GM19452 (cell line): Measurements from ENCODE around the gene SMAP2.

Source experiments
- ATAC-seq: cut with Tn5 transposase; IDR thresholded peaks from one replicate; pipeline ENCODE4 v1.9.1; 2021; ENCODE audit not compliant: unreplicated experiment

SMAP2 gene

DNA sequence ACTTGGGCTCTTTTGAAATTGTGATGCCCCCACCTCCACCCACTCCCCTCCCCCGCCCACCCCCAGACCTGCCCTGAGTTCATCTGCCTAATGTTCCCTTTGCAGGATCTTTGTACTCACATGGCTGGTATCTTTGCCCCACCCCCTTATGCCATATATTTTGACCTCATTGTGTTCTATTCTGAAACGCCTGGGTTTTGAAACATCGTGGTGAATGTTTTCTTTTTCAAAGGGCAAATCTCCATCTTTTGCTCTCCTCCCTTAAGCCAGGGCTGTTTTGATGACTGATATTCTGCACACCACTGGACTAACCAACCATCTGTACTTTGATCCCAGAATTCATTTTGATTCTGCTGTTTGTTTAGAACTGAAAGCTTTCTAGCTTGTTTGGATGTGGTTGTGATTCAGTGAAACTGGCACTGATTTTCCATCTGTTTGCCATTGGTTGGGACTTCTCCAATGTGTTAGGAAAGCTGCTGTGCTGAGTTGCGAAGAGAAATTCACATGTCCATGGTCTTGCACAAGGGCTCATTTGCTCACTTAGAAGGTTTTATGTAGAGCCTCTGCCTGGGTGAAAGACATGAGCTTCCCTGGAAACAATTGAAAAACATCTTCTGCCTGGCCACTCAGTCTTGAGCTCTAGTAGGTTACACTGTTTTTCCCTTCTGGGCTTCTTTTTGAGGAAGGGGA, 16.5 kb downstream of the SMAP2 start:
- ATAC-seq, result no peak

DNA sequence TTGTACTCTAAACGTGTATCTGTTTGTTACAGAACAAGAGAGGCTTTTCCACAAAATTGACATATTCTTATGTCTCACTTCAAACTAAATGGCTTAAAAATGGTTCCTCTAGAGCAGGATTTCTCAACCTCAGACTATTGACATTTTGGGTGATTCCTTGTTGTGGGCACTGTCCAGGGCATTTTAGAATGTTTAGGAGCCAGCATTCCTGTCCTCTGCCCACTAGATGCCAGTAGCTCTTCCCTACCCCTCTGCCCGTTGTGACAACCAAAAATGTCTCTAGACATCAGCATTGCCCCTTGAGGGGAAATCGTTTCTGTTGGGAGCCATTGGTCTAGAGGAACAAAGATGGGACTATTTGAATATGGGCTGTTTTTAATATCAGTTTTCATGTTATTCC, 17.3 kb downstream of the SMAP2 start:
- ATAC-seq, result no peak

DNA sequence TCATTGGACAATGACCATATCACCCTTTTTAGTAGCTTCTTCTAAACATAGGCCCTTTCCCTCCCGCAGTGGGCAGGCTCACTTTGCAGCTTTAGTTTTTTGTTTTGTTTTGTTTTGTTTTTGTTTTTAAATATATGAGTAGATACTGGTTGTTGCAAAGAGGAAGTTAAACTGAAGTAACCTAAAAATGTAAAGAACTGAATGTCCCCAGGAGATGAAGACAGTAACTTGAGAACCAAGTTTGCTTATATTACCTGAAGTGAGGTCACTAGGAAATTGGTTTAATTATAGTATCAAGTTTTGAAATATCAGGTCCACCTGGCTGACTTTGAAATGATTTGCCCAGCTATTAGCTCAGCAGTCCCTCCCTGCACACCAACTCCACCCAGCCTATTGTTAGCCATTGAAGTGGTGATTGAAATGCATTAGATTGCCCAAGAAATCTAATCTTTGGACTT, 18.2 kb downstream of the SMAP2 start:
- ATAC-seq, result no peak

DNA sequence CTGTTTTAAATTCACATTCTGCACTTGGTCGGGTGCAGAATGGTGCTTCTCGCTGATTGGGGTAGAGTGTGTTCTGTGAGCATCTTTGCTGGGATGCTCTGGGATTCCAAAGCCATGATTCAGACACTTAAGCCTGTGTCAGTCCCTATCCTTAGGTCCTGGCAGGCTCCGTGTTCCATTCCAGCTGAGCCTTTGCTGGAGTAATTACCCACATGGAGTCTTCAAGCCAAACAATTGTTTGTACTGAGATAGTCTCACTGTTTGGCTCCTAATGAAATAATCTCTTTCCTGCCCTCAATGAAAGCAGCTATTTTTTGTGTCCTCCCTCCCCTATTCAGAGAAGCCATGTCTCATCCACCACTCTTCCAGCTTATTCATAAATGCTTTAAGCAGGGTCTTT, 18.7 kb downstream of the SMAP2 start:
- no peak for ATAC-seq

DNA sequence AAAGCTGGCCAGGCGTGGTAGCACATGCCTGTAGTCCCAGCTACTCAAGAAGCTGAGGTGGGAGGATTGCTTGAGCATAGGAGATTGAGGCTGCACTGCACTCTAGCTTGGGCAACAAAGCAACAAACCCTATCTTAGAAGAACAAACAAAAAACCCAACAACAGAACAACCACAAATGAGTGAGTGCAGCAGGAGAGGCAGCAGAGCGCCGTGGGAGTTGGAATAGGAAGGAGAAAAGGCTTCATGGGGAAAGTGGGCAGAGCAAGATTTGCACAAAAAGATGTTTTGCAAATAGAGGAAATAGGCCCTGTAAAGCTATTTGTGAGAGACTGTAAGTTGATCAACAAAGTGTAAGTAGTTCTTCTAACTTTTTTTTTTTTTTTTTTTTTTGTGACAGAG, 19.6 kb downstream of the SMAP2 start:
- ATAC-seq, result no peak

DNA sequence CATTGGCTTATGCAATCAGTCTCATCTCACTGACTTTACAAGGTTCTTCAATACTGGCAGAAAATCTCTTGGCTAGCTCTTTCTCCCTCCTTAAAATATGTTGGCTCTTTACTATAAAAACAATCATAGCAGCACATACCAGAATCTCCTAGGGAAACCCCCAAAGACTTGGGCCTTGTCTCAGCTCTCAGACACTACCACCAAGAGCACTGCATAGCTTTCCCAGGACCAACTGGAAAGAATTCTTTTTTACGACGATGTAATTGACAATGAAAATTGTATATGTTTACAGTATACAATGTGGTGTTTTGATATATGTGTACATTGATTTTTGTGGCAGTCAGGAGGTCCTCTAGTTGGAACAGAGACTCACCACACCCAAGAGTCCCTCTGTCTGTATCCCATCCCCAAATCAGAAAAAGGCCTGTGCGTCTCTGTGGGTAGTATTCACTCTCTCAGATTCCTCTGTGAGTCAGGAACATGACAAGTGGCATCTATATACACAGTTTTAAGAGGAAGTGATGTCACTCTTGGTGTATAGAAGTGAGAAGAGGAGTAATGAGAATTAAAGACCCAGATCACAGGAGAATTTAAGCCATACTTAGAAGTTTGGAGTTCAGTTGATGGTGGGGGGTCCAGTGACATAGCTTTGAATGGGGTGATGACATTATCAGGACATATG, 21.1 kb downstream of the SMAP2 start:
- ATAC-seq, result no peak

DNA sequence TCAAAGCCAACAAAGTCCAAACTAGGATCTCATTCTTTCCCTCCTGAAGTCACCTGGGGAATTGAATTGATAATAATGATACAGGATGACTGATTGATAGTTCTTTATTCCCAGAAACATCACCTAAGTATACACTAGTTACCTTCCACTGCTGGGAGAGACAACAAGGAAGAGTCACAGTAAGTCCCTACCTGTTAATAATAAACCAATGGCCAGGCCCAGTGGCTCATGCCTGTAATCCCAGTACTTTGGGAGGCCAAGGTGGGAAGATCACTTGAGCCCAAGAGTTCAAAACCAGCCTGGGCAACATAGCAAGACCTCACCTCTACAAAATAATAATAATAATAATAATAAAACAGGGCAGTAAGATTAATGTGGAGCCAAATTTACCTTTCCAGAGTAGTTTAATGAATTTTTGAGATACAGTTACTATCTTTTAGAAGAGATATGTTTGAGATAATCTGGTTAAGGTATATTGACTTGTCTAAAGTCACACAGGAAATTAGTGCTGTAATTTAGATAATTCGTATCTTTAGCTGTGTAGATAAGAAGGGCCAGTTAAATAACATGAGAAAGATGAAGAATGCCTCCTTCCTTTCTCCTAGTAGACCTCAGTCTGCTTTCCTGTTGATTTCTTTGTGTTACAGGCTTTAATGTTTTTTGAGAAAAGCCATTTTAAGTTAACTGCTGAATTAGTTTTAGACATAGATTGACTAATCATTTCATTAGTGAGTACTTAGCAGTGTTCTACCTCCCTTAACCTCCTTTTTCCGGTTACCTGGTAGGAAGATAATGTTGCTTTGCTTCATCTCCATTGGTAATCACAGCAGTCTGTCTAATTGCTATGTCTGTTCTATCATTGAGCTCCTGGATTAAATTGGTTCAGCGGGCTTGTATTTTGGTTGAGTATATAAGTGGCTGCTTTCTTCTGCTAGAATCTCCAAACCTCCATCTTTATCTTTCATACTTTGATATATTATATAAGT, 22.0 kb downstream of the SMAP2 start:
- ATAC-seq, result no peak

DNA sequence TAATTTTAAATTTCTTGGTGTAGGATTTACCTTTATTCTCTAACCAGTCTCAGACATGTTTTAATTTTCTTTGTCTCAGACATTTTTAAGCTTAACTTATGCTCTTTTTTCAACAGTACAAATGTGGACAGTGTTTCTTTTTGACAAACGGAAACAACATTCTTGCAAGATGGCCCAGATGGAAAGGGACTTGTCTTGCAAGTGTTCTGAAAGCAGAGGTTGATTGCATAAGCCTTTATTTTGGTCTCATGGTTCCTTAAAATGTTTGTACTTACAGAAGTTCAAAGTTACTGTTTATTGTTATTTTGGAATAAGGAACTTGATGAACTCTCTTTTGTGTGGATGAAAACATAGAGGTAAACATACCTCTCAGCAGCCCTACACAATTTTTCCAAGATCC, 22.9 kb downstream of the SMAP2 start:
- no peak for ATAC-seq

DNA sequence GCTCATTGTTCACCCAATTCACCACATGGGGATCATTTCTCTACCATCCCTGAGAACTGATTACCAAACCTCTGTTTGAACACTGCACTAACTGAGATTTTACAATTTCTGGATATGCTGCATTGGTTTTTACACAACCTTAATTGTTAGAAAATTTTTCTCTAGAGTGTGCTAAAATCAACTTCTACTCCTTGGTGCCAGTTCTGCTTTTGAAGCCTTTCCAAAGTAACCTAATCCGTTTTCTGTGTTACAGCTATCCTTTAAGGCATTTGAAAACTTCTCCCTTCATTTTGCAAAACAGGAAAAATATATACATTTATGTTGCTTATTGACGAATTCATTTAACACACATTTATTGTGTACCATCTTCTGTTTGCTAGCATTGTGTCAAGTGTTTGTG, 23.7 kb downstream of the SMAP2 start:
- ATAC-seq, result no peak

DNA sequence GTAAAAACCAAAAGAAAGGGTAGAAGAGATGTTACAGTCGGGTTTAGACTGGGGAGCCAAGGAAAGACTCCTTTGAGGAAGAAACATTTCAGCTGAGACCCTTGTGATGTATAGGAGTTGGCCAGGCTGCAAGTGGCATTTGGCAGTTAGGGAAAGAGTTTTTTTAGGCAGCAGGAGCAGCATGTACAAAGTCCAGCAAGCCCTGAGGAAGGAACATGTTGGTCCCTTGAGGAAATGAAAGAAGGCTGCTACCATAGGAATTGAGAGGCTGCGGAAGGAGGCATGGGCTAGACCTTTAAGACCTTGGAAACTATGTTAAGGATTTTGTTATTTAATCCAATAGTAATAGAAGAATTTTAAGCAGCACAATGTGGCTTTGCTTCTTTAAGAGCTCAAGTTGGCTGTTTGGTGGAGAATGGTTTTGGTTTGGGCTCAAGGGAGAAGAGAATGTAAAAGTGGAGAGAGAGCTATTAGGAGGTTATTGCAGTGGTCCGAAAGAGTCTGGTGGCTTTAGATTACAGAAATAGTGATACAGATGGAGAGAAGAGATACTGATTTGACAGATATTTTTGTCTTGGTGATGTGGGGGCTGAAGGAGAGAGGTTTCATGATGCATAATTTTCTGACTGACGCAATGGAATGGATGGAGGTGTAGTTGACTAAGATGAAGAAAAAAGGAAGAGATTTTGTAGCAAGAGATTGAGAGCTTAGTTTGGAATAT, 26.6 kb downstream of the SMAP2 start:
- ATAC-seq, result peak; percentile 46

DNA sequence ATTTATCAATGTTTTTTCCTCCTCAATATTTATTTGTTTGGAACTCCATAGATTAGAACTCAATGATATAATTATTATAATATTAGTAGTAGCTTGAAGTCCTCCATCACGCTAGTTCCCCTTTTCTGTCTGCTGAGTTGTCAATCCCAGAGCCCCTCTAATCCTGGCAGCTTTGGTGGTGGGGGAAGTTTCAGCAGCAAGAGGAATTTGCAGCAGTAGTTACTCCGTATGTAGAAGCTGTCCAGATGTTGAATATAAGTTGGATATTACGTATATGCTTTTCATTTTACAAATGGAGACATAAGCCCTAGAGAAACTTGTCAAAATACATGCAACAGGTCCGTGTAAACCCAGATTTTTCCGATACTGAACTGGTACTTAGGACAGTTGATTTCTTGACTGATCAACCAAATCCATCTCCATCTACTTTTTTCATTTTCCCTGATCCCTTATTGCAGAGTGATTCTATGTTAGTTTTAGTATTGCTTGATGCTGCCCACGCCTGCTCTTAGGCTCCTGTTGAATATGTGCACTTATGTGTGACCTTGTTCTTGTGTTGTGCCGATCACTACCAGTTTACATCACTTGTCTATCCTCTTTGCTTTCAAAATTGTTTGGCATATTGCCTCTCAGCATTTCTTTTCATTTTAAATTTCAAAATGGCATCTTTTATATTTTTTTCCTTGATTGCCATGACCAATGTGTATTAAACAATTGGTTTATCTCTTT, 28.1 kb downstream of the SMAP2 start:
- ATAC-seq, result no peak

DNA sequence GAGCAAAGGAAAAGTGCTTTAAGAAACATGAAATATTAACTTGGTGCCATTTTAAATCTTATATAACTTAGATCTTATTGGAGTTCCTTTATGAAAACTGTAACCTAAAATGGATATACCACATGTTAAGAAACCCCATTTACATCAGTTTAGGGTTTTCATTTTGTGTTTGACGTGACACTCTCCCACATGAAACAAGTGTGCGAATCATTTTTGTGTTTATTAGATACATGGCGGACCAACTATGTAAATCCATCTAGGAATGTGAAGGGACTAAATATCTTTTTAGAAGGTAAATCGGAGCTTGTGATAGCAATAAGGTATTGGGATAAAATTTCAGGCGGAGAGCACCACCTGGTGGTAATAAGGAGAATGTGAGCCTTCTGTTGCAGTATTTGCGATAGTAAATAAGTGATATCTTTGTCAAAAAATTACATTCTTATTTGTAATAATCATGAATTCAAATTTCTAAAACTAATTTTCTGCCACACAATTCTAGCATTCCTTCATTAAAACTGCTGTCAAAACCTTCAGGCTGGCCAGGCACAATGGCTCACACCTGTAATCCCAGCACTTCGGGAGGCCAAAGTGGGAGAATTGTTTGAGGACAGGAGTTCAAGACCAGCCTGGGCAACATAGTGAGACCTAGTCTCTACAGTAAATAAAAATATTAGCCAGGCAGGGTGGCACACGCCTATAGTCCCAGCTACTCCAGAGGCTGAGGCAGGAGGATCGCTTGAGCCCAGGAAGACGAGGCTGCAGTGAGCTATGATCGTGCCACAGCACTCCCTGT, 31.3 kb downstream of the SMAP2 start:
- no peak for ATAC-seq

DNA sequence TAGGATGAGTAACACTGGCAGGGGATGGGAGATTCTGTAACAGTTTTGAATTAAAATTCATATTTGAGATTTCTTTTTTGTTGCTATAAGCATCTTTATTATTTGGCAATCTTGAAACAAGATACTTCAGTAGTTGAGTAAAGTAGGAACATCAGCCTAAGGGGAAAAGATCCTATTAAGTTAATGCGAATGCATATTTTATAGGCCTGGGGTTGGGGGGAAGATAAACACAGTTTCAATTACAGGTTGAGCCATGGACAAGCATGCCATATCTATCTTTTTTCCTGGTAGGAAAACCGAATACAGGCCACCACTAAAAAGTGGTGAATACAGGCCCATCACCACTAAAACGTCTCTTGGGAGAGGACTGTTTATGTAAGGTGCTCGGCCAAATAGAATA, 32.3 kb downstream of the SMAP2 start:
- no peak for ATAC-seq

DNA sequence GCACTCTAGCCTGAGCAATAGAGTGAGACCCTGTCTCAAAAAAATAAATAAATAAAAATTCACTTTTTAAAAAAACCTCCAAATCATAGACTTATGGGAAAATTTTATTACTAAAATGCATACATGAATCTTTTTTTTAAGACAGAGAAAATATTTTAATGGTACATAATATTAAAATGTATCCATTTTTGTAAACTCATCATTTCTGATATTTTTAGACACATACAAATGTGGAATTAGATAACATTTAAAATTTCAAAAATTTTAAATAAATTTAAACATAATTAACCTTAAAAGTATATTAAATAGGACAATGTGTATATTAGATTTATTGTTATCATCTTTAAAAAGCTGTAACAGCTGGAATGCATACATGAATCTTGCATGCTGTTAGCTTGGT, 33.9 kb downstream of the SMAP2 start:
- no peak for ATAC-seq

DNA sequence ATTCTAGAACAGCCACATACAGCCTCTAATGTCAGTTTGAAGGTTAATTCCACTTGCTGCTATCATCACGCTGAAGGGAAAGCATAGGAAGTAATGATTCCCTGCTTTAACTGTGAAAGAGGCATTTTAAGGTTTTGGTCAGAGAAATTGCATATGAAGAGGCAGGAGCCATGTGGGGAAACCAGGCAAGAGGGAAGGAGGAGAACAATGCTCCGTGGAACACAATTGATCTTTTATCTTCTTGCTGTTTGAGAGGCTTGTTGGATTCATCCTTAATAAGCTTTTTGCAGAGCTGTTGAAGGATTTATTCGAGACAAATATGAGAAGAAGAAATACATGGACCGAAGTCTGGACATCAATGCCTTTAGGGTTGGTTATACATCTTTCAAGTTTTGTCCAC, 35.9 kb downstream of the SMAP2 start:
- ATAC-seq, result no peak

DNA sequence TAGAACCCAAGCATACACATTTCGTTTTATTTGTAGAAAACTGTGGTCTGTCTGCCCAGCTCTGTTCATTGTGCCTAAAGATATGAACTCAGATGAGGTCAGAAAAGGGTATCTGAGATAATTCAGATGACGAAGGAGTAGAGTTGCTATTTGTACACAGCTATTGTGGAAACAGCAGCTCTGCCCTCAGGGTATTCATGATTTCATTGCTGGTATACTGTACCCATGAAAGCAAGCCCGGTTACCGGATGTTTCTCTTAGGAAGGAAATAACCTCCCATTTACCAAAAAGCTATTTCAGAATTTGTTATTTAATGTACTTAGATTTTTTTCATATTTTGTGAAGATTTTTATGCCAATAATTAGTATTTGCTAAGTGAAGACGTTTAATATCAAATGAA, 37.8 kb downstream of the SMAP2 start:
- no peak for ATAC-seq

DNA sequence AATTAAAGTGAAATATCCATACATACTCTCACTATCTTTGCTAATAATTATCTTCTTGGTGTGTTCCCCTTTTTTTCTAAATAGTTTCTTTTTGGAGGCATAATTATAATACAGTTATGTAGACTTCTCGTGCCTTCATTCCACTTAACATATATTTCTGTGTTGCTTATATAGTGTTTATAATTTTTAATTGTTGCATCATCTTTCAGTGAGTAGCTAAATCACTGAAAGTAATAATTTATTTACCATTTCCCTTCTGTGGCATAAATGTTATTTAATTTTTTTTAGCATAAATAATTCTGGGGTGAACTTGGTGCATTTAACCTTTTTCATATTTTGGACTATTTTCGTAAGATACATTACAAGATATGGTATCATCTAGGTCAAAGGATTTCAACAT, 38.3 kb downstream of the SMAP2 start:
- ATAC-seq, result no peak

DNA sequence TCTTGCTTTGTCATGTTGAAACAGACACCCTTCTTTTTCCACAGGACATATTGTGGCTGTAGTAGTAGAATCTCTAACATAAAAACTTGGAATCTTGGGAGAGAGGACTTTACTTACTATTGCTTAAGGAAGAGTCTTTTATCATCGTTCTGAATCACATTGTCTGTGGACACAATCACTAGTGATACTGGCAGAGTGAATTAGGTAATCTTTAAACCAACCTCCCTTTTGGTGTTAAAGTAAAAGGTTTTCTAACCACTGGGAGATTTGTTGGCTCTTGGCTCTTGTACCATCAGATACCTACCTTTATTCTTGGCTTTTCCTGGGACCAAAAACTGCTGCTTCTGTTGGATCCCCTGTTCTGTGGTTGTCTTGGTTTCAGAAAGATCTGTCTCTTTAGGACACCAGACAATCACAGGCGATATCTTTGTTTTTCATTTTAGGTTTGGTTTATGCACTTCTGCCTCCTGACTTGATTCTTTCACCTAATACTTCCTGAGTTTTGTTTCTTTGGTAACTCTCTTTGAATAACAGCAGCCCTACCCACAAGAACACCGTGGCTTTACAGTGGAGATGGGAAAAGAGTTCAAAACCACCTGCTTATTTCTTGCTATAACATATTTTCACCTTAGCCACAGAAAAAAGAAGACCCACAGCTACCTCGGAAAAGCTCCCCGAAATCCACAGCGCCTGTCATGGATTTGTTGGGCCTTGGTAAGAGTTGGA, 40.2 kb downstream of the SMAP2 start:
- no peak for ATAC-seq

DNA sequence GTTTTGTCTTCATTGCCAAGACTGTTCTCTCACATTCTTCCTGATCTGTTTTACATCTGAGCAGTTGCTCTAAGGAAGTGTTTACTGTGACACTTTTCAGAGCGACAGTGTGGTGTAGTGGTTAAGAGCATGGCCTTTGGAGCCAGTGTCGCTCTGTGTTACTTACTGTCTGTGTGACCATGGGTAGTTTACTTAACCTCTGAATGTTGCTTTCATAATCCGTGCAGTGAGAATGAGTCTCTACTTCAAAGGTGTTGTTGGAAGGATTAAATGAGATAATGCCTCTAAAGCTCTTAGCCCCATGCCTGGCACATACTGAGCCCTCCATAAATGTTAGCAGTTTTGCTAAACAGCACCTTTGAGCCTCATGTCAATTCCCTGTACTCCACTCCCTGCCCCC, 40.8 kb downstream of the SMAP2 start:
- ATAC-seq, result no peak
